A549 (cell line): ENCODE measurements around the gene TFEB. TPM values are rescaled to one million over a fixed set of nuclear protein-coding genes. Genes with fewer than 3 reads are reported as not detected.
A peak's percentile ranks its signal among the peaks of the same experiment; 100 is the strongest.

Experiments used
- ATAC-seq, 2 experiments: fragments of 200-7000 bp in 1 of 2; fragments of >200 bp in 1 of 2; cut with Nextera tagmentation in 1 of 2; cut with Tn5 transposase in 1 of 2; 3 replicates each; pipeline versions ENCODE4 v1.8.0 to v1.9.1; 2018 to 2020; ENCODE audit warnings: mild to moderate bottlenecking in 1 of 2, moderate library complexity in 1 of 2
- CTCF ChIA-PET: fragments of 300-600 bp; sonication (Branson Sonifier 250); formaldehyde crosslinking; extraction: SDS; loops from one replicate; lab custom pipeline; 2021; ENCODE audit warnings: antibody characterized with exemption, inconsistent platforms; lab: Yijun Ruan, JAX
- POLR2A ChIA-PET: fragments of 350-600 bp; formaldehyde crosslinking; extraction: SDS; loops from one replicate; lab custom pipeline; 2021; ENCODE audit warnings: antibody characterized with exemption, inconsistent platforms; lab: Yijun Ruan, JAX
- DNase-seq, 2 experiments: peaks; one replicate each; pipeline versions ENCODE4 v3.0.0 to v3.0.0-alpha.2; 2011 to 2016; ENCODE audit warnings: low read depth in 1 of 2, low spot score in 1 of 2
- FAIRE-seq: peaks from 2 replicates; lab custom pipeline; 2011; peaks lifted over from hg19 to GRCh38; lab: Jason Lieb, UNC
- H3K27ac ChIP-seq, 2 experiments: fragments of >200 bp; sonication (Bioruptor Twin); formaldehyde crosslinking; 3 replicates each; pipeline ENCODE4 v1.5.1; 2016 to 2017
- H3K4me1 ChIP-seq: fragments of >200 bp; sonication (Bioruptor Twin); formaldehyde crosslinking; 3 replicates; pipeline ENCODE4 v1.6.1; 2016
- H3K4me2 ChIP-seq: fragments of >200 bp; sonication (Bioruptor Twin); formaldehyde crosslinking; 3 replicates; pipeline ENCODE4 v1.6.1; 2016
- H3K4me3 ChIP-seq: fragments of >200 bp; sonication (Bioruptor Twin); formaldehyde crosslinking; 3 replicates; pipeline ENCODE4 v1.5.1; 2016
- H3K9me3 ChIP-seq: fragments of >200 bp; sonication (Bioruptor Twin); formaldehyde crosslinking; 3 replicates; pipeline ENCODE4 v1.6.1; 2016
- EP300 ChIP-seq, 2 experiments: fragments of >200 bp; sonication (Bioruptor Twin); formaldehyde crosslinking; IDR thresholded peaks; 2 replicates in 1 of 2; 3 replicates in 1 of 2; pipeline ENCODE4 v1.6.1; 2016 to 2017
- GATA3 ChIP-seq: IDR thresholded peaks from 2 replicates; pipeline ENCODE4 v1.6.1; 2012; ENCODE audit warnings: borderline replicate concordance
- HOXA7 ChIP-seq: fragments of 250-450 bp; sonication (Bioruptor Pico); IDR thresholded peaks from 2 replicates; pipeline ENCODE4 v1.5.0; 2020; ENCODE audit warnings: mild to moderate bottlenecking, moderate library complexity
- HOXB13 ChIP-seq: fragments of 250-450 bp; sonication (Bioruptor Pico); IDR thresholded peaks from 2 replicates; pipeline ENCODE4 v1.5.0; 2020; ENCODE audit warnings: low read depth, mild to moderate bottlenecking, moderate library complexity
- HOXB5 ChIP-seq: fragments of 250-450 bp; sonication (Bioruptor Pico); IDR thresholded peaks from 2 replicates; pipeline ENCODE4 v1.5.0; 2020; ENCODE audit warnings: mild to moderate bottlenecking, moderate library complexity
- MAFK ChIP-seq: fragments of 450-650 bp; IDR thresholded peaks from 2 replicates; pipeline ENCODE4 v1.6.1; 2014; ENCODE audit not compliant: partially characterized antibody
- MAX ChIP-seq: IDR thresholded peaks from 2 replicates; pipeline ENCODE4 v1.6.1; 2012
- NPAS2 ChIP-seq: fragments of 250-450 bp; sonication (Bioruptor Pico); IDR thresholded peaks from 2 replicates; pipeline ENCODE4 v1.8.0; 2022; ENCODE audit warnings: mild to moderate bottlenecking, moderate library complexity, borderline replicate concordance
- PHF8 ChIP-seq: fragments of 200-600 bp; sonication (generic); IDR thresholded peaks from 2 replicates; pipeline ENCODE4 v1.6.1; 2016; ENCODE audit warnings: low read depth, mild to moderate bottlenecking, antibody characterized with exemption, moderate library complexity, borderline replicate concordance
- RAD21 ChIP-seq, 2 experiments: fragments of >200 bp in 1 of 2; sonication (Bioruptor Twin) in 1 of 2; formaldehyde crosslinking in 1 of 2; IDR thresholded peaks in 1 of 2; conservative IDR thresholded peaks in 1 of 2; 2 replicates in 1 of 2; 3 replicates in 1 of 2; pipeline ENCODE4 v1.6.1; 2012 to 2018; ENCODE audit warnings: inconsistent platforms in 1 of 2
- RARB ChIP-seq: fragments of 250-450 bp; sonication (Bioruptor Pico); IDR thresholded peaks from 2 replicates; pipeline ENCODE4 v1.8.0; 2021; ENCODE audit warnings: mild to moderate bottlenecking, moderate library complexity
- REST ChIP-seq: fragments of 200-600 bp; sonication (generic); IDR thresholded peaks from 2 replicates; pipeline ENCODE4 v1.6.1; 2016; ENCODE audit warnings: antibody characterized with exemption, mild to moderate bottlenecking, moderate library complexity
- RFX5 ChIP-seq: fragments of 450-650 bp; IDR thresholded peaks from 2 replicates; pipeline ENCODE4 v1.7.1; 2014; ENCODE audit warnings: antibody characterized with exemption, mild to moderate bottlenecking, moderate library complexity
- SMC3 ChIP-seq: fragments of >200 bp; sonication (Bioruptor Twin); formaldehyde crosslinking; IDR thresholded peaks from 3 replicates; pipeline ENCODE4 v1.6.1; 2018; ENCODE audit warnings: inconsistent platforms
- ZNF302 ChIP-seq: fragments of 250-450 bp; sonication (Bioruptor Pico); IDR thresholded peaks from 2 replicates; pipeline ENCODE4 v1.9.0; 2021; ENCODE audit warnings: inconsistent platforms, mild to moderate bottlenecking, moderate library complexity
- WGBS: methylation state at CpG from one replicate; pipeline ENCODE4 v1.1.6; 2017; ENCODE audit errors: missing lambda C conversion rate; 5-methylcytosine and 5-hydroxymethylcytosine counted together
- polyA plus RNA-seq, 4 experiments: library from polyadenylated mRNA; depleted of rRNA in 3 of 4; stranded (reverse); fragments of >200 nt; fragmentation: RNase III in 1 of 4; extraction: RNeasy Plus Mini Kit Qiagen cat#74134 plus additional on column Dnase treatment in 1 of 4; gene quantifications; 2 replicates in 3 of 4; 3 replicates in 1 of 4; pipeline ENCODE4 v1.2.3, GENCODE V29; 2011 to 2017
- TF ChIP-seq, protein P1 (sequence below): fragments of 250-450 bp; sonication (Bioruptor Pico); IDR thresholded peaks from 2 replicates; pipeline ENCODE4 v1.5.0; 2020; ENCODE audit warnings: low read depth, mild to moderate bottlenecking, moderate library complexity
- TF ChIP-seq, protein P2 (sequence below): fragments of >200 bp; sonication (Bioruptor Twin); formaldehyde crosslinking; IDR thresholded peaks from 3 replicates; pipeline ENCODE4 v1.5.1; 2016

The TFEB gene
- polyA plus RNA-seq, 2 of the 4 experiments (the other 2 are of a cell fraction): 3.1 to 6.1 TPM

DNA sequence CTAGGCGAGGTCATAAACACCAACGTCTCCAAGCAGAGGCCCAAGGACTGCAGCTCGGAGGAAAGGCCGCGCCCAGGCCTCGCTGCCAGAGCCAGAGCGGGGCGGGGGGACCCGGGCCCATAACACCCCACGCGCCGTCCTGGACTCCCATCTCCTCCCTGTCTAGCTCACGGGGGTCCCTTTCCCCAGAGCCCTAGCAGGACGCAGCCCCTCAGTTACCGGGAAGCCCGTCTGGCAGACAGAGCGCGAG is 52.2 kb downstream of the TFEB start:
- H3K4me2 ChIP-seq: peak overlapping the region; percentile 49; the same call in 2 of the 3 replicates
- no peak for DNase-seq
- WGBS: no CpG with 5 or more reads among the region's 18 CpGs
- FAIRE-seq: no peak
- 0 out of 3 replicates have a peak, but pooled peaks cover 3% of the 10 kb centered on the region for H3K4me1 ChIP-seq
- ATAC-seq: peak in 1 of 2 experiments; percentile 37; a peak in 2 of 6 replicates
- TF ChIP-seq HOXB13 (no peak), NPAS2 (no peak), GATA3 (no peak), RARB (CRISPR knock-in tag) (no peak), MAFK (no peak)
- TF ChIP-seq, protein P1, sequence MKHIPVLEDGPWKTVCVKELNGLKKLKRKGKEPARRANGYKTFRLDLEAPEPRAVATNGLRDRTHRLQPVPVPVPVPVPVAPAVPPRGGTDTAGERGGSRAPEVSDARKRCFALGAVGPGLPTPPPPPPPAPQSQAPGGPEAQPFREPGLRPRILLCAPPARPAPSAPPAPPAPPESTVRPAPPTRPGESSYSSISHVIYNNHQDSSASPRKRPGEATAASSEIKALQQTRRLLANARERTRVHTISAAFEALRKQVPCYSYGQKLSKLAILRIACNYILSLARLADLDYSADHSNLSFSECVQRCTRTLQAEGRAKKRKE (CRISPR knock-in tag): no peak
- TF ChIP-seq, all 56 proteins: peak for 0
- no peak overlapping the region for H3K4me3 ChIP-seq
- POLR2A ChIA-PET: interaction anchor here (1.2 kb wide), 1 partner anchor 81 kb away, joined by 6 read pairs; no protein-coding TSS in a partner anchor
- H3K27ac ChIP-seq: peak overlapping the region in 1 of 2 experiments; percentile 34; a peak in 2 of 6 replicates
- CTCF ChIA-PET: interaction anchor here (0.6 to 11.5 kb wide), 53 partner anchors 8 to 647 kb away, joined by 3 to 214 read pairs (median 4); partner anchors contain the start of gene PRICKLE4
- no peaks in the 10 kb centered on the region for H3K9me3 ChIP-seq

GRCh38 chr6:41682497-41683272 is 52.7 kb downstream of the TFEB start:
- FAIRE-seq (no peak), DNase-seq (no peak), ATAC-seq (peak in 1 of 2 experiments; percentile 15; a peak in 3 of 6 replicates)
- Histone ChIP-seq H3K4me1 (0 out of 3 replicates have a peak, but pooled peaks cover 3% of the 10 kb centered on the region), H3K27ac (no peak overlapping the region; a peak in 1 of 6 replicates), H3K9me3 (no peaks in the 10 kb centered on the region), H3K4me3 (no peak overlapping the region), H3K4me2 (peak overlapping the region; percentile 65; the same call in 1 of the 3 replicates)
- CTCF ChIA-PET: interaction anchor here (0.6 to 11.5 kb wide), 63 partner anchors 8 to 647 kb away, joined by 3 to 214 read pairs (median 4); partner anchors contain the start of gene PRICKLE4
- TF ChIP-seq NPAS2 (no peak), PHF8 (no peak), MAX (no peak), REST (no peak)
- POLR2A ChIA-PET: interaction anchor here (1.0 to 1.2 kb wide), 2 partner anchors 80 kb away, joined by 5 to 6 read pairs; no protein-coding TSS in a partner anchor
- 62% methylated on average over 24 of the region's 31 CpGs for WGBS

GRCh38 chr6:41682056-41682477 is 53.3 kb downstream of the TFEB start:
- TF ChIP-seq HOXB5 (no peak), SMC3 (peak; percentile 91), EP300 (IDR thresholded peaks at IDR 0.05) (no peak), RFX5 (no peak), HOXA7 (CRISPR knock-in tag) (no peak), ZNF302 (CRISPR knock-in tag) (no peak), RAD21 (conservative IDR thresholded peaks at IDR 0.05 in 1 of 2, IDR thresholded peaks at IDR 0.05 in 1 of 2) (peak; percentile 86 to 90)
- TF ChIP-seq, protein P2, sequence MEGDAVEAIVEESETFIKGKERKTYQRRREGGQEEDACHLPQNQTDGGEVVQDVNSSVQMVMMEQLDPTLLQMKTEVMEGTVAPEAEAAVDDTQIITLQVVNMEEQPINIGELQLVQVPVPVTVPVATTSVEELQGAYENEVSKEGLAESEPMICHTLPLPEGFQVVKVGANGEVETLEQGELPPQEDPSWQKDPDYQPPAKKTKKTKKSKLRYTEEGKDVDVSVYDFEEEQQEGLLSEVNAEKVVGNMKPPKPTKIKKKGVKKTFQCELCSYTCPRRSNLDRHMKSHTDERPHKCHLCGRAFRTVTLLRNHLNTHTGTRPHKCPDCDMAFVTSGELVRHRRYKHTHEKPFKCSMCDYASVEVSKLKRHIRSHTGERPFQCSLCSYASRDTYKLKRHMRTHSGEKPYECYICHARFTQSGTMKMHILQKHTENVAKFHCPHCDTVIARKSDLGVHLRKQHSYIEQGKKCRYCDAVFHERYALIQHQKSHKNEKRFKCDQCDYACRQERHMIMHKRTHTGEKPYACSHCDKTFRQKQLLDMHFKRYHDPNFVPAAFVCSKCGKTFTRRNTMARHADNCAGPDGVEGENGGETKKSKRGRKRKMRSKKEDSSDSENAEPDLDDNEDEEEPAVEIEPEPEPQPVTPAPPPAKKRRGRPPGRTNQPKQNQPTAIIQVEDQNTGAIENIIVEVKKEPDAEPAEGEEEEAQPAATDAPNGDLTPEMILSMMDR: peak; percentile 77
- ChIA-PET CTCF (interaction anchor here (0.6 to 5.3 kb wide), 22 partner anchors 8 to 338 kb away, joined by 3 to 83 read pairs (median 4); no protein-coding TSS in a partner anchor), POLR2A (interaction anchor here (1.0 kb wide), 1 partner anchor 79 kb away, joined by 5 read pairs; no protein-coding TSS in a partner anchor)
- 0 out of 3 replicates have a peak, but pooled peaks cover 3% of the 10 kb centered on the region for H3K4me1 ChIP-seq
- peak overlapping the region; percentile 45 to 78; a peak in 4 of 6 replicates for H3K27ac ChIP-seq
- no peak for FAIRE-seq
- no peaks in the 10 kb centered on the region for H3K9me3 ChIP-seq
- WGBS: 5% methylated on average over 3 of the region's 9 CpGs
- peak; percentile 90 to 95 for ATAC-seq
- no peak overlapping the region for H3K4me3 ChIP-seq
- peak overlapping the region; percentile 65 for H3K4me2 ChIP-seq
- peak; percentile 85 for DNase-seq
